Bronchial epithelial cell (primary cell): ENCODE results near the gene TENT4B. TPM values are rescaled to one million over a fixed set of nuclear protein-coding genes. Genes with fewer than 3 reads are reported as not detected.
A peak's percentile ranks its signal among the peaks of the same experiment; 100 is the strongest.

ENCODE experiments used
- DNase-seq: peaks from one replicate; pipeline ENCODE4 v3.0.0-alpha.2; 2010; ENCODE audit warnings: low read depth
- FAIRE-seq: peaks from 2 replicates; lab custom pipeline; 2011; peaks lifted over from hg19 to GRCh38; lab: Jason Lieb, UNC
- H3K27me3 ChIP-seq: 2 replicates; pipeline ENCODE4 v1.5.1; 2011; ENCODE audit warnings: low read length; ENCODE audit not compliant: control insufficient read depth, insufficient read depth
- H3K36me3 ChIP-seq: 2 replicates; pipeline ENCODE4 v1.5.1; 2011; ENCODE audit warnings: low read length; ENCODE audit not compliant: control insufficient read depth, insufficient read depth
- H3K4me3 ChIP-seq: 2 replicates; pipeline ENCODE4 v1.5.1; 2011; ENCODE audit warnings: mild to moderate bottlenecking, low read depth, low read length, control low read depth
- total RNA-seq: library from RNA; depleted of rRNA; stranded (reverse); fragments of >200 nt; gene quantifications from 2 replicates; pipeline ENCODE4 v1.2.1, GENCODE V29; 2014
- TF ChIP-seq, protein P1 (sequence below): IDR thresholded peaks from 2 replicates; pipeline ENCODE4 v1.5.1; 2011; ENCODE audit warnings: mild to moderate bottlenecking, moderate library complexity, low read length, control low read depth, inconsistent platforms; ENCODE audit not compliant: insufficient read depth, severe bottlenecking

Gene TENT4B
- total RNA-seq, 1 donor from 2014 or later = 9.2 TPM

DNA sequence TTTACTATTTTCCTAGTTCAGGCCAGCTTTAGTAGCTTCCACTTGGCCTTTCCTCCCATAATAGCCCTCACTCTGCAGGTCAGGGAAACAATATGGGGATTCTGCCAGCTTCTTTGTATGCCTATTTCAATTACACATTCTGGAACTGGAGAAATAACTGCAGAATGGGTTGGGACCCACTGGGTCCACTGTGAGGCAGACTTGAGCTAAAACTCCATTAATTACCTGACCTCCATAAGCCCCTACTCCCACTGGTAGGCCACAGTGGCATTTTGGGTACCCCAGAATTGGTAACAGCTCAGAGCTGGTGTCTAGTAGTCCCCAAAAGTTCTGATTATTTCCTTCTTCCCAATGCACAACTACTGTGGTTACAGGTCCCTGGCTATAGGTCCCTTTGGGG is 16.7 kb upstream of the TENT4B start:
- TF ChIP-seq, protein P1, sequence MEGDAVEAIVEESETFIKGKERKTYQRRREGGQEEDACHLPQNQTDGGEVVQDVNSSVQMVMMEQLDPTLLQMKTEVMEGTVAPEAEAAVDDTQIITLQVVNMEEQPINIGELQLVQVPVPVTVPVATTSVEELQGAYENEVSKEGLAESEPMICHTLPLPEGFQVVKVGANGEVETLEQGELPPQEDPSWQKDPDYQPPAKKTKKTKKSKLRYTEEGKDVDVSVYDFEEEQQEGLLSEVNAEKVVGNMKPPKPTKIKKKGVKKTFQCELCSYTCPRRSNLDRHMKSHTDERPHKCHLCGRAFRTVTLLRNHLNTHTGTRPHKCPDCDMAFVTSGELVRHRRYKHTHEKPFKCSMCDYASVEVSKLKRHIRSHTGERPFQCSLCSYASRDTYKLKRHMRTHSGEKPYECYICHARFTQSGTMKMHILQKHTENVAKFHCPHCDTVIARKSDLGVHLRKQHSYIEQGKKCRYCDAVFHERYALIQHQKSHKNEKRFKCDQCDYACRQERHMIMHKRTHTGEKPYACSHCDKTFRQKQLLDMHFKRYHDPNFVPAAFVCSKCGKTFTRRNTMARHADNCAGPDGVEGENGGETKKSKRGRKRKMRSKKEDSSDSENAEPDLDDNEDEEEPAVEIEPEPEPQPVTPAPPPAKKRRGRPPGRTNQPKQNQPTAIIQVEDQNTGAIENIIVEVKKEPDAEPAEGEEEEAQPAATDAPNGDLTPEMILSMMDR = no peak
- FAIRE-seq = no peak
- H3K4me3 ChIP-seq = no peak overlapping the region
- H3K27me3 ChIP-seq = no peaks in the 10 kb centered on the region
- no peaks in the 10 kb centered on the region for H3K36me3 ChIP-seq
- DNase-seq = no peak

DNA sequence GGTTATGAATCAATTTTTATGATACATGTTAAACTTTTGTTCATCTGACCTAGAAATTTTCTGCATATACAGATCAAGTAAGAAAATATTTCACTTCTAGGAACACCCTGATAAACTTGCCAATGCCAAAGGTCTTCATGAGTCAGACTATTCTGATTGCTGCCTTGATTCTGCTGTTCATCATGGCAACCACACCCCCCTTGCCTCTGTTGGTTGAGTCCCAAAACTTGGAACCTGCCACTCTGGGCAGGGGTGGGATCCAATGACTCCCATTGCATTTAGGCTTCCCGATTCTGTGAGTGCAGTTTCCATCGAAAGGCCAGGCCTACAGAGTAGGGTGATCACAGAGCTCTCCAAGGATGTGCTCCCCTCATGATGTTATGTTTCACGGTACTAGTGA is 15.8 kb upstream of the TENT4B start:
- Histone ChIP-seq H3K36me3 (no peaks in the 10 kb centered on the region), H3K27me3 (no peaks in the 10 kb centered on the region), H3K4me3 (no peak overlapping the region)
- DNase-seq (no peak), FAIRE-seq (peak; percentile 52)
- TF ChIP-seq, protein P1 = no peak

DNA sequence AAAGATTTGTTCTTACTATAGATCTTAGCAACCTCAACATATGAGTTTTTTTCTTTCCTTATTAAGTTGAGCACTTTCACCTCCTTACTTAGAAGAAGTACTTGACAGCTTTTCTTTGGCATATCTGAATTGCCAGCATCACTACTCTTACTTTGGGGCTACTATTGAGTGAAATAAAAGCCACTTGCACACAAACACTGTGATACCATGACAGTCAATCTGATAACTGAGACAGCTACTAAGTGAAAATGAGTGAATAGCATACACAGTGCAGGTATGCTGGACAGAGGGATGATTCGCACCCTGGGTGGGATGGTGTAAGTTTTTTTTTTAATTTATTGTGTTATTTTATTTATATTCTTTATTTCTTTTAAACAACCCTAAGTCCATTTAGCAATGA is 13.5 kb upstream of the TENT4B start:
- TF ChIP-seq, protein P1 = no peak
- DNase-seq (no peak), FAIRE-seq (no peak)
- no peaks in the 10 kb centered on the region for H3K27me3 ChIP-seq
- H3K4me3 ChIP-seq = no peak overlapping the region
- H3K36me3 ChIP-seq = no peaks in the 10 kb centered on the region

DNA sequence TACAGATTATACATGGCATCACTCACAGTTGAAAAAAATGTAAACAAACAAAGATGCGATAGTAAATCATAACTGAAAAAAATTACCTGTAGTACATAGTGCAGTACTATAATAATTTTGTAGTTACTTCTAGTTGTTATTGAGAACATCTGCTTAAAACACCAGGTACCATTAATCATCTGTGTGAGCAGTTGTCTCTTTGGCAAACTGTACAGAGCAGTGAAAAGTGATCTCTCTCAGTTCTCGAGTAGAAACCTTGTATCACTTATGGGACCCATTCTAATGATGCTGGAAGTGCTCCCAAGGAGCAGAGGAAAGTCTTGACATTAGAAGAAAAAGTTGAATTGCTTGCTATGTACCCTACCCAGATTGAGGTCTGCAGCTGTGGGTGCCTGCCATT is 8.9 kb upstream of the TENT4B start:
- TF ChIP-seq, protein P1 = no peak
- FAIRE-seq (no peak), DNase-seq (no peak)
- Histone ChIP-seq H3K4me3 (no peak overlapping the region), H3K36me3 (no peaks in the 10 kb centered on the region), H3K27me3 (no peaks in the 10 kb centered on the region)

DNA sequence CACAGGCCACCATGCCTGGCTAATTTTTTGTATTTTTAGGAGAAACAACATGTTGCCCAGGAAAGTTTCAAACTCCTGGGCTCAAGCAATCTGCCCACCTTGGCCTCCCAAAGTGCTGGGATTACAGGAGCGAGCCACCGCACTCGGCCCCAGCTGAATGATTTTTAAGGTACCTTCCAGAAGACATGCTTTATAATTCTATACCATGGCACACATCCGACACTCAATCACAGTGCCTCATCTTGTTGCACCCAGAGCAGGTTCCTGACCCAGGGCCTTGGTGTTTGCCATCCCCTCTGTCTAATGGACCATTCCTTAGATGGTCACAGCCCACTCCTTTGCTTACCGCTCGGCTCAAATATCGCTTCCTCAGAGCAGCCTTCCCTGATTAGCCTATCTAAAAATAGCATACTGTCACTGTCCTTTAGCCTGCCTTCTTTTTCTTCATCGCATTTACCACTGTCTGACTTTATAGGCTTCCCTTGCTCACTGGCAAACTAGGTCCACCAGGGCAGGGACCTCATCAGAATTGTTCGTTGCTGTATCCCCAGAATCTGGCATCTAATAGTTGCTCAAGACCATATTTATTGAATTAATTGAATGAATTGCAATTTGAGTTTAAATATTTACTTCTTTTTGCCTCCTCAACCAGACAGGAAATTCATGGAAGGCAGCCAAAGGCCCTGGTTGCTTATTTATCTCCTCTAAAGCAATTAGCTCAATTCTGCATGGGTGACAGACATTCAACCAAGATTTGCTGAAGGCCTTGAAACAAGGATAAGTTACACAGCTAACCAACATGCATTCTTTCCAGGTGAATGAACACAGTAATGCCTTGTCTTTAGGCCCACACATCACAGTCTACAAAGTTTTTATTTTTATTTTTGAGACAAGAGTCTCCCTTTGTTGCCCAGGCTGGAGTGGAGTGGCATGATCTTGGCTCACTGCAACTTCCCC is 6.3 kb upstream of the TENT4B start:
- no peaks in the 10 kb centered on the region for H3K36me3 ChIP-seq
- DNase-seq = no peak
- no peak for FAIRE-seq
- no peaks in the 10 kb centered on the region for H3K27me3 ChIP-seq
- TF ChIP-seq, protein P1 = no peak
- H3K4me3 ChIP-seq = no peak overlapping the region
